ENCODE results near the gene SHTN1.

SHTN1 gene

GRCh38 chr10:117000580-117000979 lies 4.4 kb downstream of the SHTN1 start:
- H3K36me3 ChIP-seq (ENCODE audit: control insufficient read depth, insufficient read depth, low read length) = no peaks in the 10 kb centered on the region
- H3K4me1 ChIP-seq (ENCODE audit: control insufficient read depth, insufficient read depth, low read length) = peaks cover 4% of the 10 kb centered on the region
- H3K9me3 ChIP-seq (ENCODE audit: control insufficient read depth, low read length) = no peaks in the 10 kb centered on the region
- H3K4me3 ChIP-seq (ENCODE audit: low read length) = no peak overlapping the region
- peaks cover 2% of the 10 kb centered on the region for H3K27me3 ChIP-seq (ENCODE audit: control insufficient read depth, insufficient read depth, low read length)
- H3K9ac ChIP-seq (ENCODE audit: low read length) = no peak overlapping the region

- Histone ChIP-seq H3K27me3 (ENCODE audit: control insufficient read depth, insufficient read depth, low read length) (no peaks in the 10 kb centered on the region), H3K36me3 (ENCODE audit: control insufficient read depth, insufficient read depth, low read length) (no peaks in the 10 kb centered on the region), H3K4me3 (ENCODE audit: low read length) (no peak overlapping the region), H3K4me1 (ENCODE audit: control insufficient read depth, insufficient read depth, low read length) (no peaks in the 10 kb centered on the region), H3K9ac (ENCODE audit: low read length) (no peak overlapping the region), H3K9me3 (ENCODE audit: control insufficient read depth, low read length) (no peaks in the 10 kb centered on the region)
Measured at GRCh38 chr10:116998172-116998571, 6.8 kb downstream of the SHTN1 start.

GRCh38 chr10:116997015-116997414 lies 8.0 kb downstream of the SHTN1 start:
- Histone ChIP-seq H3K9me3 (ENCODE audit: control insufficient read depth, low read length) (no peaks in the 10 kb centered on the region), H3K9ac (ENCODE audit: low read length) (no peak overlapping the region), H3K4me3 (ENCODE audit: low read length) (no peak overlapping the region)

DNA sequence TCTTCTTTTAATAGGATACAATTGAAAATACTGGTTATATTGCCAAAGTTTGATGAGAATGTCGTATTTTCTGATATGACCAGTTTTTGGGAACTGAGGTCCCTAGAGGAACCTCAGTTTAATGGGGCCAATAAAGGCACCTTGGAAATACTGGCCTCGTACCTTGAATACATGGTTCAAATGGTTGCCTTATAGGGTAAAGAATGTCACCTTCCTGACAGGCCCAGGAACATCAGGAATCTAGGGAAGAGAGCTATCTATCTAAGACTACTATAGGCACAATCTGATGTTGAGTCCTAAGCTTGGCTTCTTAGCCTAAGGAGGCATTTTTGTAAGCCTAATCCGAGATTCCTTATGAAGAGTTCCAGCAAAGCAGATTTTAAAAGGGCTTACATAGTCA lies 9.3 kb downstream of the SHTN1 start:
- H3K9me3 ChIP-seq (ENCODE audit: control insufficient read depth, low read length) = no peaks in the 10 kb centered on the region
- no peaks in the 10 kb centered on the region for H3K27me3 ChIP-seq (ENCODE audit: control insufficient read depth, insufficient read depth, low read length)
- H3K9ac ChIP-seq (ENCODE audit: low read length) = no peak overlapping the region
- no peak overlapping the region for H3K4me3 ChIP-seq (ENCODE audit: low read length)
- H3K4me1 ChIP-seq (ENCODE audit: control insufficient read depth, insufficient read depth, low read length) = no peaks in the 10 kb centered on the region
- H3K36me3 ChIP-seq (ENCODE audit: control insufficient read depth, insufficient read depth, low read length) = no peaks in the 10 kb centered on the region

More at GRCh38 chr10:116997015-116997414, 8.0 kb downstream of the SHTN1 start:
- no peaks in the 10 kb centered on the region for H3K36me3 ChIP-seq (ENCODE audit: control insufficient read depth, insufficient read depth, low read length)
- no peaks in the 10 kb centered on the region for H3K27me3 ChIP-seq (ENCODE audit: control insufficient read depth, insufficient read depth, low read length)
- H3K4me1 ChIP-seq (ENCODE audit: control insufficient read depth, insufficient read depth, low read length) = no peaks in the 10 kb centered on the region

- Histone ChIP-seq H3K9me3 (ENCODE audit: control insufficient read depth, low read length) (no peaks in the 10 kb centered on the region), H3K4me1 (ENCODE audit: control insufficient read depth, insufficient read depth, low read length) (no peaks in the 10 kb centered on the region), H3K4me3 (ENCODE audit: low read length) (no peak overlapping the region), H3K9ac (ENCODE audit: low read length) (no peak overlapping the region), H3K27me3 (ENCODE audit: control insufficient read depth, insufficient read depth, low read length) (no peaks in the 10 kb centered on the region), H3K36me3 (ENCODE audit: control insufficient read depth, insufficient read depth, low read length) (no peaks in the 10 kb centered on the region)
Measured at GRCh38 chr10:116994113-116994890, 10.7 kb downstream of the SHTN1 start.

GRCh38 chr10:116993610-116994009 lies 11.4 kb downstream of the SHTN1 start:
- Histone ChIP-seq H3K4me3 (ENCODE audit: low read length) (no peak overlapping the region), H3K27me3 (ENCODE audit: control insufficient read depth, insufficient read depth, low read length) (no peaks in the 10 kb centered on the region), H3K4me1 (ENCODE audit: control insufficient read depth, insufficient read depth, low read length) (no peaks in the 10 kb centered on the region)

GRCh38 chr10:116992183-116992582 lies 12.8 kb downstream of the SHTN1 start:
- Histone ChIP-seq H3K9ac (ENCODE audit: low read length) (no peak overlapping the region), H3K9me3 (ENCODE audit: control insufficient read depth, low read length) (no peaks in the 10 kb centered on the region), H3K36me3 (ENCODE audit: control insufficient read depth, insufficient read depth, low read length) (no peaks in the 10 kb centered on the region), H3K4me3 (ENCODE audit: low read length) (no peak overlapping the region), H3K27me3 (ENCODE audit: control insufficient read depth, insufficient read depth, low read length) (no peaks in the 10 kb centered on the region), H3K4me1 (ENCODE audit: control insufficient read depth, insufficient read depth, low read length) (no peaks in the 10 kb centered on the region)

More at GRCh38 chr10:116993610-116994009, 11.4 kb downstream of the SHTN1 start:
- Histone ChIP-seq H3K9ac (ENCODE audit: low read length) (no peak overlapping the region), H3K36me3 (ENCODE audit: control insufficient read depth, insufficient read depth, low read length) (no peaks in the 10 kb centered on the region), H3K9me3 (ENCODE audit: control insufficient read depth, low read length) (no peaks in the 10 kb centered on the region)

- no peaks in the 10 kb centered on the region for H3K9me3 ChIP-seq (ENCODE audit: control insufficient read depth, low read length)
- no peaks in the 10 kb centered on the region for H3K36me3 ChIP-seq (ENCODE audit: control insufficient read depth, insufficient read depth, low read length)
- no peaks in the 10 kb centered on the region for H3K4me1 ChIP-seq (ENCODE audit: control insufficient read depth, insufficient read depth, low read length)
- H3K27me3 ChIP-seq (ENCODE audit: control insufficient read depth, insufficient read depth, low read length) = no peaks in the 10 kb centered on the region
- H3K4me3 ChIP-seq (ENCODE audit: low read length) = no peak overlapping the region
- H3K9ac ChIP-seq (ENCODE audit: low read length) = no peak overlapping the region
Measured at GRCh38 chr10:116990276-116990800, 14.6 kb downstream of the SHTN1 start.

- no peak overlapping the region for H3K9ac ChIP-seq (ENCODE audit: low read length)
Measured at GRCh38 chr10:116989439-116989838, 15.5 kb downstream of the SHTN1 start.

DNA sequence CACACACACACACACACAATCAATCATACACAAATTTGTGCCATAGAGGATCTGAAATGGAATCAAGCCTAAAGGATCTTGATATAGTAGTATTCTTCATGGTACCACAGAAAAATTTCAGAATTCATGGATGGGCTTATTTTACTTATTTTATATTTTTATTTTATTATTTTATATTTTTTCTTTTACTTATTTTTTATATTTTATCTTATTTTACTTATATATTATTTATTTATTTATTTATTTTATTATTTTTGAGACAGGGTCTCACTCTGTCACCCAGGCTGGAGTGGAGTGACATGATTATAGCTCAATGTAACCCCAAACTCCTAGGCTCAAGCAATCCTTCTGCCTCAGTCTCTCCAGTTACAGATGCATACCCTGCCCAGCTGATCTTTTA lies 16.7 kb downstream of the SHTN1 start:
- H3K4me1 ChIP-seq (ENCODE audit: control insufficient read depth, insufficient read depth, low read length) = no peaks in the 10 kb centered on the region
- no peak overlapping the region for H3K9ac ChIP-seq (ENCODE audit: low read length)
- no peak overlapping the region for H3K4me3 ChIP-seq (ENCODE audit: low read length)
- no peaks in the 10 kb centered on the region for H3K9me3 ChIP-seq (ENCODE audit: control insufficient read depth, low read length)
- no peaks in the 10 kb centered on the region for H3K36me3 ChIP-seq (ENCODE audit: control insufficient read depth, insufficient read depth, low read length)
- no peaks in the 10 kb centered on the region for H3K27me3 ChIP-seq (ENCODE audit: control insufficient read depth, insufficient read depth, low read length)

More at GRCh38 chr10:116989439-116989838, 15.5 kb downstream of the SHTN1 start:
- H3K27me3 ChIP-seq (ENCODE audit: control insufficient read depth, insufficient read depth, low read length) = no peaks in the 10 kb centered on the region
- H3K36me3 ChIP-seq (ENCODE audit: control insufficient read depth, insufficient read depth, low read length) = no peaks in the 10 kb centered on the region
- no peak overlapping the region for H3K4me3 ChIP-seq (ENCODE audit: low read length)
- no peaks in the 10 kb centered on the region for H3K4me1 ChIP-seq (ENCODE audit: control insufficient read depth, insufficient read depth, low read length)
- no peaks in the 10 kb centered on the region for H3K9me3 ChIP-seq (ENCODE audit: control insufficient read depth, low read length)

DNA sequence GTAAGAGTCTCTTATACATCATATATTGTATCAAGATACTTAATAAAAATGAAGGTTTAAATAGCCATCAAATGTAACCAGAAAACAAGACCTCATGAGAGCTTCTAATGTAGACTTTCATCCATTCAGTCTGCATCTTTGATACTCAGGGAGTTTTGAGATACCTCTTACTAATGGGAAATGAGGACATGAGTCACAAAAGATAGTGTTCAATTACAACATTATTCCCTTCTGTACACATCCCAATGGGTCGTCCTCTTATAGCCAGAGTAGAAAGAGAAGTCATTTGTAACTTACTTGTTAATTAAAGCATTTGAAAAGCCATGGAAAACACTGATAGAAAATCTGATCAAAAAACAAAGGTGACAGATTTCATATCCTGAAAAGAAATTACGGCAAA lies 19.4 kb downstream of the SHTN1 start:
- H3K4me3 ChIP-seq (ENCODE audit: low read length) = no peak overlapping the region
- no peaks in the 10 kb centered on the region for H3K9me3 ChIP-seq (ENCODE audit: control insufficient read depth, low read length)
- H3K9ac ChIP-seq (ENCODE audit: low read length) = no peak overlapping the region
- H3K4me1 ChIP-seq (ENCODE audit: control insufficient read depth, insufficient read depth, low read length) = no peaks in the 10 kb centered on the region
- no peaks in the 10 kb centered on the region for H3K27me3 ChIP-seq (ENCODE audit: control insufficient read depth, insufficient read depth, low read length)
- no peaks in the 10 kb centered on the region for H3K36me3 ChIP-seq (ENCODE audit: control insufficient read depth, insufficient read depth, low read length)

- Histone ChIP-seq H3K36me3 (ENCODE audit: control insufficient read depth, insufficient read depth, low read length) (no peaks in the 10 kb centered on the region), H3K4me1 (ENCODE audit: control insufficient read depth, insufficient read depth, low read length) (no peaks in the 10 kb centered on the region), H3K27me3 (ENCODE audit: control insufficient read depth, insufficient read depth, low read length) (no peaks in the 10 kb centered on the region), H3K9ac (ENCODE audit: low read length) (no peak overlapping the region), H3K4me3 (ENCODE audit: low read length) (no peak overlapping the region), H3K9me3 (ENCODE audit: control insufficient read depth, low read length) (no peaks in the 10 kb centered on the region)
Measured at GRCh38 chr10:116984202-116984990, 20.6 kb downstream of the SHTN1 start.
